Peyer's patch (tissue), 4 donors: Measurements from ENCODE around the gene CALM3. TPM values are rescaled to one million over a fixed set of nuclear protein-coding genes. Genes with fewer than 3 reads are reported as not detected.

Experiments
- DNase-seq, 3 donors: peaks; one replicate each; pipeline ENCODE4 v3.0.0-alpha.2; 2017 to 2019
- H3K27ac ChIP-seq, 4 donors: fragments of 200-600 bp; sonication (generic); one replicate each; pipeline ENCODE4 v1.5.1; 2016 to 2019
- H3K27me3 ChIP-seq, 2 donors: fragments of 200-600 bp; sonication (generic); one replicate each; pipeline ENCODE4 v1.5.1; 2019
- H3K36me3 ChIP-seq, 3 donors: fragments of 200-600 bp; sonication (generic); one replicate each; pipeline ENCODE4 v1.5.1; 2016 to 2019
- H3K4me1 ChIP-seq, 4 donors: fragments of 200-600 bp; sonication (generic); one replicate each; pipeline ENCODE4 v1.5.1; 2016 to 2019
- H3K4me3 ChIP-seq, 4 donors: fragments of 200-600 bp; sonication (generic); 1 replicate in 3 of 4; 2 replicates in 1 of 4; pipeline ENCODE4 v1.5.1; 2016 to 2019; ENCODE audit warnings: mild to moderate bottlenecking in 1 of 4
- H3K9me3 ChIP-seq, 4 donors: fragments of 200-600 bp; sonication (generic); one replicate each; pipeline ENCODE4 v1.5.1; 2016 to 2019; ENCODE audit warnings: mild to moderate bottlenecking in 1 of 4
- POLR2A ChIP-seq, 2 donors: fragments of 450-650 bp; IDR thresholded peaks; one replicate each; pipeline ENCODE4 v1.5.1; 2017; ENCODE audit warnings: antibody characterized with exemption in 2 of 2, mild to moderate bottlenecking in 2 of 2, moderate library complexity in 2 of 2
- total RNA-seq, 4 donors: library from RNA; depleted of rRNA; stranded (reverse); fragments of >200 nt; gene quantifications; one replicate each; pipeline ENCODE4 v1.1.0, GENCODE V29; 2016
- TF ChIP-seq, protein P1 (sequence below), 6 experiments: fragments of 450-650 bp in 4 of 6; fragments of 200-600 bp in 2 of 6; sonication (generic) in 1 of 6; IDR thresholded peaks; one replicate each; pipeline ENCODE4 v1.5.1; 2017 to 2019; ENCODE audit warnings: antibody characterized with exemption in 6 of 6, mild to moderate bottlenecking in 3 of 6, moderate library complexity in 1 of 6

CALM3 gene
- total RNA-seq, 4 donors from 2014 or later, result 134 to 282 (median 237) TPM

DNA sequence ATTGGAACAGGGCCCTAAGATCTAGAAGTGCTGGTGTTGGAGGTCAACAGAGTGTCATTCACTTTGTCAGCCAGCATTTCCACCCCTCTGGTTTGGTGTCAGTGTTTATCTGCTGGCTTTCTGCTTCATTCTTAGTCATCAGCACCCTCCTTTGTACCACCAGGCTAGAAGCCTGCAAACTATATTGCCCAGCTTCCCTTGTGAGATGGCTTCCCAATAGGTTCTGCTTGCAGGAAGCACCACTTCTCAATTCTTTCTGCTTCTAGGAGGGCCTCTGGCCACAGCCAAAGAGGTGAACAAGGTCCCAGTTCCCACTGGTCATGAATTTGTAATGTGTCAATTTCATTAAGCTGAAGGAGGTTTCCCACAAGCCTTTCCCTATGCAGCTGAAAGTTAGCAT is 36.4 kb upstream of the CALM3 start:
- Histone ChIP-seq H3K4me3 (no peak overlapping the region), H3K27ac (no peak overlapping the region), H3K4me1 (no peaks in the 10 kb centered on the region), H3K9me3 (no peaks in the 10 kb centered on the region), H3K27me3 (no peaks in the 10 kb centered on the region), H3K36me3 (no peaks in the 10 kb centered on the region)
- TF ChIP-seq POLR2A (IDR thresholded peaks at IDR 0.05), result no peak
- TF ChIP-seq, protein P1, sequence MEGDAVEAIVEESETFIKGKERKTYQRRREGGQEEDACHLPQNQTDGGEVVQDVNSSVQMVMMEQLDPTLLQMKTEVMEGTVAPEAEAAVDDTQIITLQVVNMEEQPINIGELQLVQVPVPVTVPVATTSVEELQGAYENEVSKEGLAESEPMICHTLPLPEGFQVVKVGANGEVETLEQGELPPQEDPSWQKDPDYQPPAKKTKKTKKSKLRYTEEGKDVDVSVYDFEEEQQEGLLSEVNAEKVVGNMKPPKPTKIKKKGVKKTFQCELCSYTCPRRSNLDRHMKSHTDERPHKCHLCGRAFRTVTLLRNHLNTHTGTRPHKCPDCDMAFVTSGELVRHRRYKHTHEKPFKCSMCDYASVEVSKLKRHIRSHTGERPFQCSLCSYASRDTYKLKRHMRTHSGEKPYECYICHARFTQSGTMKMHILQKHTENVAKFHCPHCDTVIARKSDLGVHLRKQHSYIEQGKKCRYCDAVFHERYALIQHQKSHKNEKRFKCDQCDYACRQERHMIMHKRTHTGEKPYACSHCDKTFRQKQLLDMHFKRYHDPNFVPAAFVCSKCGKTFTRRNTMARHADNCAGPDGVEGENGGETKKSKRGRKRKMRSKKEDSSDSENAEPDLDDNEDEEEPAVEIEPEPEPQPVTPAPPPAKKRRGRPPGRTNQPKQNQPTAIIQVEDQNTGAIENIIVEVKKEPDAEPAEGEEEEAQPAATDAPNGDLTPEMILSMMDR (IDR thresholded peaks at IDR 0.05), result no peak
- DNase-seq, result no peak

DNA sequence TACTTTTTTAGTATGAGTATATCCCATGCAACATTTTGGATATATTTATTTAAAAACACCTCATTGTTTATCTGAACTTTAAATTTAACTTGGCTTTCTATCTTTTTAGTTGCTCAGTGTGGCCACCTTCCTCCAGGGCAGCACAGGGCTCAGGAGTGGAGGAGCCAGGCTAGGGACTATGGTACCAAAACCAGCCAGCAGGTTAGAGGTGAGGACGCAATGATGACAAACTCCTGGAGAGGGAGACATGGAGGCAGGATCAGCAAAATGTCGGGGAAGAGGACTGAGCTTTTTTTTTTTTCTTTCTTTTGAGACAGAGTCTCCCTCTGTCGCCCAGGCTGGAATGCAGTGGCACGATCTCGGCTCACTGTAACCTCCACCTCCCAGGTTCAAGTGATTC is 29.6 kb upstream of the CALM3 start:
- no peaks in the 10 kb centered on the region for H3K27me3 ChIP-seq
- H3K4me3 ChIP-seq, result no peak overlapping the region
- DNase-seq, result no peak
- H3K36me3 ChIP-seq, result no peaks in the 10 kb centered on the region
- H3K27ac ChIP-seq, result no peak overlapping the region
- H3K9me3 ChIP-seq, result no peaks in the 10 kb centered on the region
- TF ChIP-seq, protein P1 (IDR thresholded peaks at IDR 0.05), result peak in 1 of 6 experiments; percentile 8
- TF ChIP-seq POLR2A (IDR thresholded peaks at IDR 0.05), result no peak
- no peaks in the 10 kb centered on the region for H3K4me1 ChIP-seq

DNA sequence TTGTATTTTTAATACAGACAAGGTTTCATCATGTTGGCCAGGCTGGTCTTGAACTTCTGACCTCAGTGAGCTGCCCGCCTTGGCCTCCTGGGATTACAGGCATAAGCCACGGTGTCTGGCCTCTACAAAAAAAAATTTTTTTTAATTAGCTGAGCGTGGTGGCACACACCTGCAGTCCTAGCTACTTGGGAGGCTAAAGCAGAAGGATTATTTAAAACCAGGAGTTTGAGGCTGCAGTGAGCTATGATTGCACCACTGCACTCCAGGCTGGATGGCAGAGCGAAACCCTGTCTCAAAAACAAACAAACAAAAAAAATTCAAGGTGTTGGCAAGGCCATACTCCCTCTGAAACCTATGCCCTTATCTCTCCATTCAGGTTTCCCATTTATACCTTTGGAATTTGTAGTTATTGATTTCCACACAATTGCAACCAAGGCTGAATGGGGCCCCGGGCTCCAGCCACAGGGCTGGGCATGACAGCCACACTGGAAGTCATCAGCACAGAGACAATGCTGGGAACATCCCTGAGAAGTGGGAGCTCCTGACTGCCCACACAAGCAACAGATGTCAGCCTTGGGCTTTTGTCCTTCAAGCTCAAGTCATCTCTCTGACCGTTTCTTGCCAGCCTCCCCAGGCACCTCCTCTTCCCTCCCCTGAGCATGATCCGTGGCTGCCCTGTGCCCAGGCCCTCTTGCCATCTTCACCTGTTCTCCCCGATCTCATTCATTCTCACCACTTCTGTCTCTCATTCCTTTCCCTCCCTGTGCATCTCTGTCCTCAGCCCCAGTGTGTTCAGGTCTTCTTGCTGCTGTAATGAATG is 27.2 kb upstream of the CALM3 start:
- Histone ChIP-seq H3K27me3 (no peaks in the 10 kb centered on the region), H3K36me3 (no peaks in the 10 kb centered on the region), H3K4me1 (no peaks in the 10 kb centered on the region), H3K9me3 (no peaks in the 10 kb centered on the region), H3K4me3 (no peak overlapping the region), H3K27ac (no peak overlapping the region)
- no peak for TF ChIP-seq POLR2A (IDR thresholded peaks at IDR 0.05)
- TF ChIP-seq, protein P1 (IDR thresholded peaks at IDR 0.05), result no peak
- no peak for DNase-seq

DNA sequence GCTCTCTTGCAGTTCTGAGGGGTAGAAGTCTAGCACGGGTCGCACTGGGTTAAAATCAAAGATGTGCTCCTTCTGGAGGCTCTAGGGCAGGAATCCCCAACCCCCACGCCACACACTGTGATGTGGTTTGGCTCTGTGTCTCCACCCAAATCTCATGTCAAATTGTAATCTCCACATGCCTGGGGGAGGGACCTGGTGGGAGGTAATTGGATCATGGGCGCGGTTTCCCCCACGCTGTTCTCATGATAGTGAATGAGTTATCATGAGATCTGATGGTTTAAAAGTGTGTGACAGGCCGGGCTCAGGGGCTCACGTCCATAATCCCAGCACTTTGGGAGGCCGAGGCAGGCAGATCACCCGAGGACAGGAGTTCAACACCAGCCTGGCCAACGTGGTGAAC is 26.6 kb upstream of the CALM3 start:
- DNase-seq, result no peak
- H3K27ac ChIP-seq, result no peak overlapping the region
- no peak for TF ChIP-seq POLR2A (IDR thresholded peaks at IDR 0.05)
- TF ChIP-seq, protein P1 (IDR thresholded peaks at IDR 0.05), result no peak
- no peaks in the 10 kb centered on the region for H3K4me1 ChIP-seq
- H3K4me3 ChIP-seq, result no peak overlapping the region
- H3K36me3 ChIP-seq, result no peaks in the 10 kb centered on the region
- no peaks in the 10 kb centered on the region for H3K9me3 ChIP-seq
- H3K27me3 ChIP-seq, result no peaks in the 10 kb centered on the region

DNA sequence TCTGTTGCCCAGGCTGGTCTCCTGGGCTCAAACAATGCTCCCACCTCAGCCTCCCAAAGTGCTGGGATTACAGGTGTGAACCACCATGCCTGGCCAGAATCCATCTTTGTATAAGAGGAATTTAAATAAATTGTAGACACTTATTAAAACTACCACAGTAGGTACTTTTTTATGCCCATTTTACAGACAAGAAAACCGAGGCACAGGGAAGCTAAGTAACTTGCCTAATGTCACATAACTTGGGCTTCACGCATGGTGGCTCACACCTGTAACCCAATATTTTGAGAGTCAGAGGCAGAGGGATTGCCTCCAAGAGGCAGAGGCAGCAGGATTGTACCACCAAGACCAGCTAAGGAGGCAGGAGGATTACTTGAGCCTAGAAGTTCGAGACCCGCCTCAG is 22.7 kb upstream of the CALM3 start:
- DNase-seq, result no peak
- no peak overlapping the region for H3K27ac ChIP-seq
- no peaks in the 10 kb centered on the region for H3K9me3 ChIP-seq
- no peaks in the 10 kb centered on the region for H3K36me3 ChIP-seq
- TF ChIP-seq, protein P1 (IDR thresholded peaks at IDR 0.05), result no peak
- TF ChIP-seq POLR2A (IDR thresholded peaks at IDR 0.05), result no peak
- no peak overlapping the region for H3K4me3 ChIP-seq
- no peaks in the 10 kb centered on the region for H3K4me1 ChIP-seq
- no peaks in the 10 kb centered on the region for H3K27me3 ChIP-seq
